Stimulated activated CD4-positive, alpha-beta T cell treated with anti-CD3 and anti-CD28 coated beads, Interleukin-2, amount 100 ng/mL, for 4 hours (primary cell): ENCODE results near the gene PRSS38.
"Not testable (repeated sequence)": the region's sequence is repeated elsewhere in the genome, so short reads cannot be mapped to it uniquely, and the experiment has no call there.

ENCODE experiments used
- DNase-seq: peaks from one replicate; pipeline ENCODE4 v3.0.0-alpha.2; 2020; ENCODE audit warnings: low read depth

The PRSS38 gene

DNA sequence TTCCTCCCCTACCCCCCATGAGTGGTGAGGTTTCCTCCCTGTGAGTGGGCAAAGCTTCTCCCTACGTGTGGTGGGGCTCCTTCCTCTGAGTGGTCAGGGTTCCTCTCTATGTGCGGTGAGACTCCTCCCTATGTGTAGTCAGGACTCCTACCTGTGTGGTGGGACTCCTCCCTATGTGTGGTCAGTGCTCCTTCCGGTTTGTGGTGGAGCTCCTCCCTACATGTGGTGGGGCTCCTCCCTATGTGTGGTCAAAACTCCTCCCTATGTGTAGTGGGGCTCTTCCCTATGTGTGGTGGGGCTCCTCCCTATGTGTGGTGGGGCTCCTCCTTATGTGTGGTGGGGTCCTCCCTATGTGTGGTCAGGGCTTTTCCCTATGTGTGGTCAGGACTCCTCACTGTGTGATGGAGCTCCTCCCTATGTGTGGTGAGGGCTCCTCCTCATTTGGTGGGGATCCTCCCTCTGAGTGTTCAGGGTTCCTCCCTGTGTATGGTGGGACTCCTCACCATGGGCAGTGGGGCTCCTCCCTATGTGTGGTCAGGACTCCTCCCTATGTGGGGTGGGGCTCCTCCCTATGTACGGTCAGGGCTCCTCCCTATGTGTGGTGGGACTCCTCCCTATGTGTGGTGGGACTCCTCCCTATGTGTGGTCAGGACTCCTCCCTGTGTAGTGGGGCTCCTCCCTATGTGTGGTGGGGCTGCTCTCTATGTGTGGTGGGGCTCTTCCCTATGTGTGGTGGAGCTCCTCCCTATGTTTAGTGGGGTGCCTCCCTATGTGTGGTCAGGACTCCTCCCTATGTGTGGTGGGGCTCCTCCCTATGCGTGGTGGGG is 29.1 kb downstream of the PRSS38 start:
- no peak for DNase-seq

DNA sequence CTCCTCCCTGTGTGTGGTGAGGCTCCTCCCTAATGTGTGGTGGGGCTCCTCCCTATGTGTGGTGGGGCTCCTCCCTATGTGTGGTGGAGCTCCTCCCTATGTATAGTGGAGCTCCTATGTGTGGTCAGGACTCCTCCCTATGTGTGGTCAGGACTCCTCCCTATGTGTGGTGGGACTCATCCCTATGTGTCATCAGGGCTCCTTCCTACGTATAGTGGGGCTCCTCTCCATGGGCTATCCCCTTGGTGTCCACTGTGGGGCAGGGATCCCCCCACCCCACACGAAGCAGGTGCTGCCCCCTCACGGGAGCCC is 29.6 kb downstream of the PRSS38 start:
- DNase-seq, result no peak

DNA sequence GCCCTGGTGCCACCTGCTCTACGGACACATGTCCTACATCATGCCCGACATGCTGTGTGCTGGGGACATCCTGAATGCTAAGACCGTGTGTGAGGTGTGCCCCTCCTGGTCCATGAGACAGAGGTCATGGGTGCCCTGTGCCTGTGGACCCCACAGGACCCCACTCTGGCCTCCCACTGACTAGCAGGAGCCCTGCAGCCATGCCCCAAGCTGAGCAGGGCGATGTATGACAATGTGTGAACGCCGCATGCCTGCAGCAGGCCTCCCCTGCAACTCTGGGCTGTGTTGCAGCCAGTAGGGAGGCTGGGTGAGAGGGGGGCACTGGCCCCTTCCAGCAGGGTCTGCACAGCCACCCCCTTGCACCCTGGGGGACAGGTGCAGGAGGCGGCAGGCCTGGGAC is 30.0 kb downstream of the PRSS38 start:
- DNase-seq, result no peak

- DNase-seq, result no peak
Measured at GRCh38 chr1:227846265-227846858, 30.9 kb downstream of the PRSS38 start.

- DNase-seq, result not testable (repeated sequence)
Measured at GRCh38 chr1:227847046-227847445, 31.6 kb downstream of the PRSS38 start.

DNA sequence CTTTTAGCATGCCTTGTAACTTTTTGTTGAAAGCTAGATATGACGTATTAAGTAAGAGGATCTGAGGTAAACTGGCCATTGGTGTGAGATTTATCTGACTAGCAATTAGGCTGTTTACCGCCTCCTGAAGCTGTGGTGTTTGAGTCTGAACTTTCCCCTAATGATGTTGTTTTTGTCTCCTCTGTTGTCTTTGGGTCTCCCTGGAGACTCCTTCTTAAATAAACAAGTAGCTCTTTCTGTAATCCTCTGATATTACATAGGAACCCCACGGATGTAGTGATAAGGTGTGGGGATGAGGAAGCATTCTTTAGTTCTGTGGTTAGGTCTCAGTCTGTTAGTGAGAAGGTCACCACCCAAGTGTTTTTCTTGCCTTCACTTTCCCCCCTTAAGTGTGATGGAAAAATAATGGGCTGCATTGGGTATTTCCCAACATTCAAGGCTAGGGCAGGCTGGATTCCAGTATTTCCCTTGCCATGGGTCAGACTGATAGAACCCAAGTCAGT is 33.0 kb downstream of the PRSS38 start:
- no peak for DNase-seq

- no peak for DNase-seq
Measured at GRCh38 chr1:227849251-227849650, 33.8 kb downstream of the PRSS38 start.

DNA sequence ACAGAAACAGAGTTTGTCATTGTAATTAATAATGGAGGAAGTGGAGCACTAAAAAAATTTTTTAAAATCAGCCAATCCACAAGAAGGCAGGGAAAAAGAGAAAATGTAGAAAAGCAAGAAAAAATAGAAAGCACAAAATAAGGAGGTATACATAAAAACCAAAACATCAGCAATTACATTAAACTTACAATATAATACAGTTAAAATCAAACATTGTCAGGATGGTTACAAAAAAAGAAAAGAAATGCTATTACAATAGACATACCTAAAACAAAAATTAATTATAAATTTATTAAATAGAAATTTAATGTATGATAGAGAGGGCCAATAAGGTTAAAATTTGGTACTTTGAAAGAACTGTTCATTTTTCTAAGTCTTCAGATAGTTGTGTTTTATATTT is 38.7 kb downstream of the PRSS38 start:
- no peak for DNase-seq

GRCh38 chr1:227855687-227856086 is 40.2 kb downstream of the PRSS38 start:
- DNase-seq, result no peak

DNA sequence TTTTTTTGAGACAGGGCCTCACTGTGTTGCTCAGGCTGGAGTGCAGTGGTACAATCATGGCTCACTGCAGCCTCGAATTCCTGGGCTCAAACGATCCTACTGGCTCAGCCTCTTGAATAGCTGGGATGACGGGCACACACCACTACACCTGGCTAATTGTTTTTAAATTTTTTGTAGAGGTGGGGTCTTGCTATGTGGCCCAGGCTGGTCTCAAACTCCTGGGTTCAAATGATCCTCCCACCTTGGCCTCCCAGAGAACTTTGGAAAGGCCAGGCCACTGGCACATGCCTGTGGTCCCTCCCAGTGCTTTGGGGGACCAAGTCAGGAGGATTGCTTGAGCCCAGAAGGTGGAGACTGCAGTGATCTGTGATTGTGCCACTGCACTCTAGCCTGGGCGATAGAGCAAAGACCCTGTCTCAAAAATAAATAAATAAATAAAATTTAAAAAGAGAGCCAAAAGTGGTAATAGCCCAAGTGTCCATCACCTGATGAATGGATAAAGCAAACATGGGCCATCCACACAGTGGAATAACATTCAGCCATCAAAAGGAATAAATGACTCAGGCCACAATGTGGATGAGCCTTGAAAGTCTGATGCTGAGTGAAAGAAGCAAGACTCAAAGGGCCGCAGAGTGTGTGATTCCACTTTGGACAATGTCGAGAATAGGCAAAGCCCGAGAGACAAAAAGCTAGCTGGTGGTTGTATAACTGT is 40.8 kb downstream of the PRSS38 start:
- no peak for DNase-seq

- no peak for DNase-seq
Measured at GRCh38 chr1:227864882-227865281, 49.4 kb downstream of the PRSS38 start.

DNA sequence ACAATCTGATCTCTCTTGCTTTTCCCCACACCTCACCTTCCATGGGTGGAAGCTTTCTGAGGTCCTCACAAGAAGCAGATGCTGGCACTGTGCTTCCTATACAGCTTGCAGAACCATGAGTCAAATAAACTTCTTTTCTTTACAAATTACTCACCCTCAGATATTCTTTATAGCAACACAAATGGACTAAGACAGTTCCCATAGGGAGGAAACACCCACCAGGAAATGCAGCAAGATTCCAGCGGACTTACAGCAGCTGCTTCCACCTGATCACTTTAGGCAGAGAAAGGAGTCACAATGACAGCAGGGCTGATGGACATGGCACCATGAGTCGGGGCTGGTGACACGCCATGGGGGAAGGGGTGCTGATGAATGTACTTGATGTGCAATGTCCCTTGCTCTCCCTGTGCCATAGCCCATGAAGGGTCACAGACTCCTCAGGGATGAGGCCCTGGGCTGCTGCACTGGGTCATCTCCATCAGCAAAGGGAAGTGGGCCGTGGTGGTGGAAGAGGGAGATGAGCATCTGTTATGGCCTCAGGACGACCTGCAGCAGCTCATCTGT is 53.9 kb downstream of the PRSS38 start:
- DNase-seq, result no peak

GRCh38 chr1:227869851-227870305 is 54.4 kb downstream of the PRSS38 start:
- no peak for DNase-seq

DNA sequence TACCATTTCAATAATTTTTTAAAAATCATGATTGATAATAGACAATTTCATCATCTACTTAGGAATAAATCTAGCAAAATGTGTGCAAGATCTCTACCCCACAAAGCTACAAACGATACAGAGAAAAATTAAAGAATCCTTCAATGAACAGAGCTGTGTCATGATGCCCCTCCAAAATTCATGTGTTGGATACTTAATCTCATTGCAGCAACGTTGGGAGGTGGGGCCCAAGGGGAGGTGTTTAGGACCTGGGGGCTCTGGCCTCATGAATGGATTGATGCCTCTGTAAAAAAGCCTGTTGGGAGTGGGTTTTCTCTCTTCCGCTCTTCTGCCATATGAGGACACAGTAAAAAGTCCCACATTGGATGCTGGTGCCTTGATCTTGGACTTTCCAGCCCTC is 54.9 kb downstream of the PRSS38 start:
- DNase-seq, result no peak

DNA sequence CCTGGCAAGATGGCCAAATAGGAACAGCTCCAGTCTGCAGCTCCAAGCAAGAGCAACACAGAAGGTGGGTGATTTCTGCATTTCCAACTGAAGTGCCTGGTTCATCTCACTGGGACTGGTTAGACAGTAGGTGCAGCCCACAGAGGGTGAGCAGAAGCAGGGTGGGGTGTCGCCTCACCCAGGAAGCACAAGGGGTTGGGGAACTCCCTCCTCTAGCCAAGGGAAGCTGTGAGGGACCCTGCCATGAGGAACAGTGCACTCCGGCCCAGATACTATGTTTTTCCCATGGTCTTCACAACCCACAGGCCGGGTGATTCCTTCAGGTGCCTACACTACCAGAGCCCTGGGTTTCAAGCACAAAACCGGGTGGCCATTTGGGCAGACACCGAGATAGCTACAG is 56.4 kb downstream of the PRSS38 start:
- DNase-seq, result not testable (repeated sequence)

GRCh38 chr1:227877810-227878209 is 62.3 kb downstream of the PRSS38 start:
- not testable (repeated sequence) for DNase-seq

- DNase-seq, result no peak
Measured at GRCh38 chr1:227880342-227880924, 65.0 kb downstream of the PRSS38 start.

- no peak for DNase-seq
Measured at GRCh38 chr1:227883073-227883520, 67.6 kb downstream of the PRSS38 start.

DNA sequence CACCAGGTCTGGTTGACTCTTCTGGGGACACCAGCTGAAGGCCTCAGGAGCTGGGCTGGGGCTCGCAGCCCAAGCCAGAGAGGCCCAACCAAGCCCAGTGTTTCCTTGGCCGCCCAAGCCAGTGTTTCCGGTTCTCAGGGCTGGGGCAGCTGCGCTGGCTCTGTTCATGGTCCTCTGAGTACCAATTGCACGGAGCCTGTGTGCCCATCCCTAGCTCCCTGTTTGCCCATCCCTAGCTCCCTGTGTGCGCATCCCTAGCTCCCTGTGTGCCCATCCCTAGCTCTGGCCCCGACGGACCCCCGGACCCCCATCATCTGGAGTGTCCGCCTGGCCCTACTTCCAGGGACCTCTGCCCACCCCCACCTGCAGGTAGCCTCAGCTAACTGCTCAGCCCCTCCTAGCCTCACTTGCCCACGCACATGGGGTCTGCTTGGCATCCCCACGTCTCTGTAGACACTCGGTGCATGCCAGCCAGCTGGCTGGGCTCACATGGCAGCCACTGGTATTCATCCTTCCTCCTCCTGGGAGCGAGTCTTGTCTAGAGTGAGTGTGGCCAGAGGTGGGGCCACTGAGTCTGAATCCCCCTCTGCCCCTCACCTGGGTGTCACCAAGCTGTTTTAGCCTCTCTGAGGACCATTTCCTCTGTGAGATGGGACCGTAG is 68.3 kb downstream of the PRSS38 start:
- DNase-seq, result no peak

DNA sequence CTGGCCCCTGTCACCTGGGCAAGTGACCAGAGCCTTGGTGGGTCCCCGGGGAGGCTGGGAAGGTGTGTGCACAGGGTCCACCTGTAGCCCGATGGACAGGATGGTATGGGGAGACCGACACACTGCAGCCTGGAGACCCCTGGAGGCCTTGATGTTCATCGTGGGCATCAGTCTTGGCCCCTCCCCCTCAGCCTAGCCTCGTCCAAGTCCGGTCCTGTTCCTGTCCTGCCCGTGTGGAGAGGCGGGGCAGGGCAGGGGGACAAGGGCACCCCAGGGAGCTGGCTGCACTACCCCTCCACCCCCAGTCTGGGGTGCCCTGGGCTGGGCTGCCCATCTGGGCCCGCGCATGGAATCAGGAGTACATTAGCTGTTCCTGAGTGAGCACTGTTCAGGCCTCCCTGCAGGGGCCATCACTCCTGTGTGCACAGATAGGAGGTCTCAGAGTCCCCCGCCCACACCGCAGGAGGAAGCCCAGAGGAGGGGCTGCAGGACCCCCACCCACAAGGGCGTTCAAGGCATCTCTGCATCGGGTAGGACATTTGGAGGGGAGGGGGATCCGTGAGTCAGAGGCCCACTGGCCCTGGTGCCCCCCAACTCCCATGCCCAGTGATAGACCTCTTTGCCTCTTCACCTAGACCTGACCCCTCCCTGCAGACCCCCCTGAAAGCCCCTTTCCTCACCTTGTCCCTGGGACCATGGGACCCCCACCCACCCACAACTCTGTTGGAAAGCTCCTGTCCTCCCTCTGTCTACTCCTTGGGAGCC is 69.1 kb downstream of the PRSS38 start:
- DNase-seq, result no peak

DNA sequence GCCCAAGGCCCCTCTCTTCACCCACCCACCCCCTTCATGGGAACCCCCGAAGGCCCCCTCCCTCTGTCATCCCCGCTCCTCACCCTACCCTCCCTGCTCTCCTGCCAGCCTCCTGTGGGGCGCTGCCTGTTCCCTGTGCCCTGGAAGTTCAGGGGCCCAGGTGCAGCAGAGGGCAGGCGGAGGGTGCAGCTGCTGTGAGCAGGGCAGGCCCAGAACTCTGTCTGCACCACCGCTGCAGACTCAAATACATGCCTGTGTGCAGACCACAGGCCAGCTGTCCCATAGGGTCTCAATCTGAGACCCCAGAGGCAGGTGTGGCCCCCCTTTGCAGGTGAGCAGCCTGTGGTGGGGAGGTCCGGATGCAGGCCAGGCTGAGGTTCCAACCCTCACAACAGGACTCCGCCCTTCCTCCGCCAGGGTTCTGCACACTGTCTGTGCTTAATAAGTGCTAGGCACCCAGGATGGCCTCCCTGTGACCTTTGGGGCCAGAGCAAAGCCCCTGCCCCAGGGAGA is 69.7 kb downstream of the PRSS38 start:
- no peak for DNase-seq
